Stomach (tissue), 4 donors: ENCODE data around the gene ARMC10.

Experiments used
- CTCF ChIP-seq, 7 experiments: fragments of 450-650 bp in 4 of 7; fragments of 200-600 bp in 3 of 7; sonication (generic) in 3 of 7; IDR thresholded peaks; one replicate each; pipeline ENCODE4 v1.5.1; 2016 to 2019; ENCODE audit warnings: antibody characterized with exemption in 7 of 7, control low read depth in 2 of 7, mild to moderate bottlenecking in 1 of 7
- EP300 ChIP-seq: sonication (generic); formaldehyde crosslinking; IDR thresholded peaks from one replicate; pipeline ENCODE4 v1.6.1; 2017; ENCODE audit warnings: antibody characterized with exemption
- POLR2A ChIP-seq, 4 donors: fragments of 450-650 bp; IDR thresholded peaks; one replicate each; pipeline ENCODE4 v1.6.1; 2016; ENCODE audit warnings: antibody characterized with exemption in 4 of 4, control low read depth in 2 of 4, mild to moderate bottlenecking in 1 of 4, moderate library complexity in 1 of 4
- POLR2AphosphoS5 ChIP-seq, 3 donors: sonication (generic); formaldehyde crosslinking; IDR thresholded peaks; one replicate each; pipeline ENCODE4 v1.6.1; 2016; ENCODE audit warnings: antibody characterized with exemption in 3 of 3

DNA sequence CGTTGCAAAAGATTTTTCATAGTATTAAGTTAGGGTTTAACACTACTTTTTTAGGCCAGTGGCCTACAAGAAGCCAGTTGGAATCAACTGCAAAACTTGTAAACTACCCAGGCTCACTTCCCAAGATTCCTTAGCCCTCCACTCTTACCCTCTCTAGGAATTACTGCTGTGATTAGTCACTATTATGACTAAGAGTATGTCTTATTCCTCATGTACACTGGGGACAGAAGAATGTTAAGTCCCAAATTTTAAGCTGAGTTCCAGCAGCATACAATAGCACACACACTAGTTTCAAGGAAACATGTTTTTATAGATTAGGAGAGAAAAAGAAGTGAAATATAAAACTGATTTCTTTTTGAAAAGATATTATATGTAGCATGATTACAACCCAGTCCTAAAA is 43.2 kb upstream of the ARMC10 start:
- TF ChIP-seq POLR2A (IDR thresholded peaks at IDR 0.05) = no peak
- TF ChIP-seq CTCF (IDR thresholded peaks at IDR 0.05) = no peak
- TF ChIP-seq POLR2AphosphoS5 (IDR thresholded peaks at IDR 0.05) = no peak
- TF ChIP-seq EP300 = no peak
